ENCODE data around the gene TRDMT1. TPM values are rescaled to one million over a fixed set of nuclear protein-coding genes. Genes with fewer than 3 reads are reported as not detected.
A peak's percentile ranks its signal among the peaks of the same experiment; 100 is the strongest.

Gene TRDMT1
- total and polyA plus RNA-seq, 12 donors, result 1.3 to 10.5 (median 4.9) TPM

DNA sequence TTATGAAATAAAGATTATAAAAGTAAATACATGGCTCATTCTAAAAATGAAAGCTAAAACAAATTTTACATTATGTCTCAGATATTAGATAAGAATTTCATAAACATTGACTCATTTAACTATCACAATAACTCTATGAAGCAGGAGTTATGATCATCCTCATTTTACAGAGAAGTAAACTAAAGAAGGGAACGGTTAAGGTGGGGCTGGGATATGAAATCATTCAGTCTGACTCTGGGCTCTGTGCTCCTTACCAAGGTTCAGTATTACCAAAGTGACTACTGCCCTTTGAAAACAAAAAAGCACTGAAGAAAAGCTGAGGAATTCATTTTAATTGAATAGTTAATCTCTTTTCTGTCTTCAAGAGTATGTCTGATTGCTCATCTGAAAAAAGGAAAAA is 49.8 kb downstream of the TRDMT1 start:
- Histone ChIP-seq H3K36me3 (replicated peaks in 1 of 2) (no peaks in the 10 kb centered on the region), H3K27ac (no peak overlapping the region), H3K4me1 (replicated peaks in 1 of 2) (no peaks in the 10 kb centered on the region), H3K9me3 (replicated peaks in 1 of 3) (no peaks in the 10 kb centered on the region), H3K4me3 (no peak overlapping the region), H3K27me3 (no peaks in the 10 kb centered on the region)
- intact Hi-C loops (cut with DNase I), result no loop called here
- DNase-seq, result no peak
- WGBS, 4 donors, result 70 to 85% (median 80%) methylated on average over 1 of the region's 1 CpG
- TF ChIP-seq, protein P1, sequence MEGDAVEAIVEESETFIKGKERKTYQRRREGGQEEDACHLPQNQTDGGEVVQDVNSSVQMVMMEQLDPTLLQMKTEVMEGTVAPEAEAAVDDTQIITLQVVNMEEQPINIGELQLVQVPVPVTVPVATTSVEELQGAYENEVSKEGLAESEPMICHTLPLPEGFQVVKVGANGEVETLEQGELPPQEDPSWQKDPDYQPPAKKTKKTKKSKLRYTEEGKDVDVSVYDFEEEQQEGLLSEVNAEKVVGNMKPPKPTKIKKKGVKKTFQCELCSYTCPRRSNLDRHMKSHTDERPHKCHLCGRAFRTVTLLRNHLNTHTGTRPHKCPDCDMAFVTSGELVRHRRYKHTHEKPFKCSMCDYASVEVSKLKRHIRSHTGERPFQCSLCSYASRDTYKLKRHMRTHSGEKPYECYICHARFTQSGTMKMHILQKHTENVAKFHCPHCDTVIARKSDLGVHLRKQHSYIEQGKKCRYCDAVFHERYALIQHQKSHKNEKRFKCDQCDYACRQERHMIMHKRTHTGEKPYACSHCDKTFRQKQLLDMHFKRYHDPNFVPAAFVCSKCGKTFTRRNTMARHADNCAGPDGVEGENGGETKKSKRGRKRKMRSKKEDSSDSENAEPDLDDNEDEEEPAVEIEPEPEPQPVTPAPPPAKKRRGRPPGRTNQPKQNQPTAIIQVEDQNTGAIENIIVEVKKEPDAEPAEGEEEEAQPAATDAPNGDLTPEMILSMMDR (IDR thresholded peaks at IDR 0.05), result no peak
- TF ChIP-seq POLR2A (IDR thresholded peaks at IDR 0.05), result no peak

DNA sequence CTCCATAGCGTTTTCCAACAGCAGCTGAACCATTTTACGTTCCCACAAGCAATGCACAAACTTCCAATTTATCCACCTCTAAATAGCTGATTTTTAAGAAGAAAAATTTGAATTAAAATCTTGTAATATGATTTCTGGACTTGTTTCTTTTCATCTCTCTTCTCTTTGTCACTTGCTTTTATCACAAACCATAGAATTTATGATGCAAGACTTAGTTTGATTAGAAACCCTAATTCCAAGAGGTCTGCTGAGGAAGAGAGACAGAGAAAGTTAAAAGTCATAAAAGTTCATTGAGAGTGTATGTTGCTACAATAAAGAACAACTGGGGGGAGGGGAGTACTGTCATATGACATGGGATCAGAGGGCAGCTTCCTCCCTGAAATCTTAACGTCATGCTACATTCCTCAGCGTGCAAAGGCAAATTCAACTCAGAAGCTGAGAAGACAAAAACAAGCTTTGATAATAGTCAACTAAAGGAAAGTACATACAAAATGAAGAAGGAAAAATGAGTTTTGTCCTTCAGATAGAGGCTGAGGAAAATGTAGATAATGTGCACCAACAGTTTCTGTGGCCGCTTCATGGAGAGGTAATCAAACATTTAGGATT is 53.5 kb downstream of the TRDMT1 start:
- no peak overlapping the region for H3K4me3 ChIP-seq
- H3K9me3 ChIP-seq (replicated peaks in 1 of 3), result no peaks in the 10 kb centered on the region
- intact Hi-C loops (cut with DNase I), result no loop called here
- H3K27me3 ChIP-seq, result no peaks in the 10 kb centered on the region
- peak in 1 of 7 donors; percentile 15 for DNase-seq
- no peak for TF ChIP-seq POLR2A (IDR thresholded peaks at IDR 0.05)
- TF ChIP-seq, protein P1 (IDR thresholded peaks at IDR 0.05), result no peak
- H3K36me3 ChIP-seq (replicated peaks in 1 of 2), result no peaks in the 10 kb centered on the region
- 83 to 90% (median 87%) methylated on average over 5 of the region's 5 CpGs for WGBS, 4 donors
- no peak overlapping the region for H3K27ac ChIP-seq
- H3K4me1 ChIP-seq (replicated peaks in 1 of 2), result no peaks in the 10 kb centered on the region

GRCh38 chr10:17146892-17147291 is 54.6 kb downstream of the TRDMT1 start:
- no peak for DNase-seq
- WGBS, 4 donors, result 91 to 94% (median 94%) methylated on average over 3 of the region's 3 CpGs
- no peaks in the 10 kb centered on the region for H3K36me3 ChIP-seq (replicated peaks in 1 of 2)
- intact Hi-C loops (cut with DNase I), result no loop called here
- TF ChIP-seq, protein P1 (IDR thresholded peaks at IDR 0.05), result no peak
- TF ChIP-seq POLR2A (IDR thresholded peaks at IDR 0.05), result no peak
- no peak overlapping the region for H3K4me3 ChIP-seq
- H3K9me3 ChIP-seq (replicated peaks in 1 of 3), result no peaks in the 10 kb centered on the region
- no peaks in the 10 kb centered on the region for H3K27me3 ChIP-seq
- no peak overlapping the region for H3K27ac ChIP-seq
- H3K4me1 ChIP-seq (replicated peaks in 1 of 2), result no peaks in the 10 kb centered on the region

- intact Hi-C loops (cut with DNase I), result no loop called here
- TF ChIP-seq, protein P1 (IDR thresholded peaks at IDR 0.05), result no peak
- no peak for TF ChIP-seq POLR2A (IDR thresholded peaks at IDR 0.05)
- no peaks in the 10 kb centered on the region for H3K36me3 ChIP-seq (replicated peaks in 1 of 2)
- 89 to 100% (median 95%) methylated on average over 1 of the region's 1 CpG for WGBS, 4 donors
- DNase-seq, result no peak
- no peaks in the 10 kb centered on the region for H3K9me3 ChIP-seq (replicated peaks in 1 of 3)
- H3K27me3 ChIP-seq, result no peaks in the 10 kb centered on the region
- H3K4me1 ChIP-seq (replicated peaks in 1 of 2), result no peaks in the 10 kb centered on the region
- H3K4me3 ChIP-seq, result no peak overlapping the region
- H3K27ac ChIP-seq, result no peak overlapping the region
Observed at GRCh38 chr10:17145239-17145638, 56.2 kb downstream of the TRDMT1 start.

Measured in adrenal gland (tissue), 12 donors.